ENCODE results near the gene NCDN.

NCDN gene

GRCh38 chr1:35556484-35557117, 998 bp upstream of the NCDN start:
- Histone ChIP-seq H3K27me3 (ENCODE audit: control insufficient read depth, insufficient read depth, low read length) (no peaks in the 10 kb centered on the region), H3K4me3 (ENCODE audit: low read length) (peak overlapping the region; percentile 80), H3K9me3 (ENCODE audit: control insufficient read depth, low read length) (no peaks in the 10 kb centered on the region), H3K9ac (ENCODE audit: low read length) (peak overlapping the region; percentile 85), H3K4me1 (ENCODE audit: control insufficient read depth, insufficient read depth, low read length) (peaks cover 49% of the 10 kb centered on the region), H3K36me3 (ENCODE audit: control insufficient read depth, insufficient read depth, low read length) (no peaks in the 10 kb centered on the region)

- H3K9me3 ChIP-seq (ENCODE audit: control insufficient read depth, low read length): no peaks in the 10 kb centered on the region
- H3K9ac ChIP-seq (ENCODE audit: low read length): peak within 1 kb of the TSS; percentile 85
- H3K4me1 ChIP-seq (ENCODE audit: control insufficient read depth, insufficient read depth, low read length): peaks cover 49% of the 10 kb centered on the region
- no peaks in the 10 kb centered on the region for H3K27me3 ChIP-seq (ENCODE audit: control insufficient read depth, insufficient read depth, low read length)
- peak within 1 kb of the TSS; percentile 80 for H3K4me3 ChIP-seq (ENCODE audit: low read length)
- H3K36me3 ChIP-seq (ENCODE audit: control insufficient read depth, insufficient read depth, low read length): no peaks in the 10 kb centered on the region
Observed at GRCh38 chr1:35557118-35557610, 435 bp upstream of the NCDN start, which contains the start of gene KIAA0319L. Gene KIAA0319L (minus strand): TSS chr1:35557403. CDS start chr1:35554491, 2,912 bp downstream.

DNA sequence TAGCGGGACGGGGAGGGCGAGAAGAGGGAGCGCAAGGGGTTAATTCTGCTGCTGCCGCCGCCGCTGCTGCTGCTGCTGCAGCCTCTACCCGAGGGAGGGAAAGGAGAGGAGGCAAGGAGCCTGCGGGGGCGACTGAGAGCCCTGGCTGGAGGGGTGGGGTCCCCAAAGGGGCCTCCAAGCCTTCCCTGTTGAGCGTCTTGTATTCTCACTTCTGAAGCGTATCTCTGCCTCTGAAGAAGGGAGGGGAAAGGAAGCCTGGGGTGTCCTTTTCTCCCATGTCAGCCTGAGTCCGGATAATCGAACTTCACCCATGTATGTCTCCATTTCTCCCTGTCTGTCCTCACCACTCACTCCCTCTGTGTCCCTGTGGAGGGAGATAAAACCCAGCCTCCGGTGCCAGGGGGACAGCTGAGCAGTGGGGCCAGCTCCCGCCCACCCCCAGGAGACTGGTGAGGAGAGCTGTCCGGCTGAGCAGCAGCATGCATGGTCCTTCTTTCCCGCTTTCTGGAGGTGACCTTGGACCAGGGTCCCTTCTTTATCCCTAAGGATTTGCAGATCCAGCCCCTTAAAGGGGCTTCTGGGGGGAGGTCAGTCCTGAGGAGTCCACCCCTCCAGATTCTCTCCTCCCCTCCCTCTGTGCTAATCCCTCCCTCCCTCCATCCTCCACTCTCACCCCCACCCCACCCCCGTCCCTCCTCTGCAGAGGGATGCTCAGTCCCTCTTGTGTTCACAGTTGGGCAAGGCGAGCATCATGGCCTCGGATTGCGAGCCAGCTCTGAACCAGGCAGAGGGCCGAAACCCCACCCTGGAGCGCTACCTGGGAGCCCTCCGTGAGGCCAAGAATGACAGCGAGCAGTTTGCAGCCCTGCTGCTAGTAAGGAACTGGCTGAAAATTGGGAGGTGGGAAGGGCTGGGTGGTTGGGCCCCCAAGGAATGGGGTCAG, 1.0 kb downstream of the NCDN start:
- no peaks in the 10 kb centered on the region for H3K36me3 ChIP-seq (ENCODE audit: control insufficient read depth, insufficient read depth, low read length)
- no peaks in the 10 kb centered on the region for H3K27me3 ChIP-seq (ENCODE audit: control insufficient read depth, insufficient read depth, low read length)
- peaks cover 47% of the 10 kb centered on the region for H3K4me1 ChIP-seq (ENCODE audit: control insufficient read depth, insufficient read depth, low read length)
- peak overlapping the region; percentile 80 for H3K4me3 ChIP-seq (ENCODE audit: low read length)
- peak overlapping the region; percentile 85 for H3K9ac ChIP-seq (ENCODE audit: low read length)
- H3K9me3 ChIP-seq (ENCODE audit: control insufficient read depth, low read length): no peaks in the 10 kb centered on the region

DNA sequence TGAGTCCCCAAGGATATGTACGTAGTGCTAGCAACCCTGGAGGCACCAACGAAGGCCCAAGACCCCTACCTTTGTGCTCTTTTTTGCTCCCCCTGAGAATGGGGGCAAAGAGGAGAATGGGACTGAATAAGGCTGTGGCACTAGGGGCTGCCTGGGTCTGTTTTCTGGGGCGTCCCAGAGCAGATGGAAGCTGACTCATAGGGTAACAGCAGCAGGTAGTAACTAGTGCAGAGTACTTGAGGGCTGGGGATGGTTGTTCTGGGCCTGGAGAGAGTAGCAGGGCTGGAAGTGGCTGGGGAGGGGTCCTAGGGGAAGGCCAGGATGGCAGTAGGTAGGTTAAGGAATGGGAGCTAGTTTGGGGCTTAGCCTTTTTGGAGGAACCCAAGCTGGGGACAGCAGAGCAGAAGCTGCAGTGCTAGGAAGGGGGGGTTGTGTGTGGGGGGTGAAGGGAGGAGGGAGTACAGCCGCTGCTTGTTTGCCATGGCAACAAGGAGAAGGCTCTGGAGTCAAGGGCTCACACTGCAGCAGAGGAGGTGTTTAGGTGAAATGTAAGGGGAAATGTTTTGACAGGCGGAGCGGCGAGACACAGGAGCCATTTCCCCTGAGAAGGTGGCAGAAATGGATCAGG, 1.8 kb downstream of the NCDN start:
- H3K36me3 ChIP-seq (ENCODE audit: control insufficient read depth, insufficient read depth, low read length): no peaks in the 10 kb centered on the region
- no peak overlapping the region for H3K4me3 ChIP-seq (ENCODE audit: low read length)
- peaks cover 39% of the 10 kb centered on the region for H3K4me1 ChIP-seq (ENCODE audit: control insufficient read depth, insufficient read depth, low read length)
- H3K27me3 ChIP-seq (ENCODE audit: control insufficient read depth, insufficient read depth, low read length): no peaks in the 10 kb centered on the region
- no peaks in the 10 kb centered on the region for H3K9me3 ChIP-seq (ENCODE audit: control insufficient read depth, low read length)
- H3K9ac ChIP-seq (ENCODE audit: low read length): no peak overlapping the region

DNA sequence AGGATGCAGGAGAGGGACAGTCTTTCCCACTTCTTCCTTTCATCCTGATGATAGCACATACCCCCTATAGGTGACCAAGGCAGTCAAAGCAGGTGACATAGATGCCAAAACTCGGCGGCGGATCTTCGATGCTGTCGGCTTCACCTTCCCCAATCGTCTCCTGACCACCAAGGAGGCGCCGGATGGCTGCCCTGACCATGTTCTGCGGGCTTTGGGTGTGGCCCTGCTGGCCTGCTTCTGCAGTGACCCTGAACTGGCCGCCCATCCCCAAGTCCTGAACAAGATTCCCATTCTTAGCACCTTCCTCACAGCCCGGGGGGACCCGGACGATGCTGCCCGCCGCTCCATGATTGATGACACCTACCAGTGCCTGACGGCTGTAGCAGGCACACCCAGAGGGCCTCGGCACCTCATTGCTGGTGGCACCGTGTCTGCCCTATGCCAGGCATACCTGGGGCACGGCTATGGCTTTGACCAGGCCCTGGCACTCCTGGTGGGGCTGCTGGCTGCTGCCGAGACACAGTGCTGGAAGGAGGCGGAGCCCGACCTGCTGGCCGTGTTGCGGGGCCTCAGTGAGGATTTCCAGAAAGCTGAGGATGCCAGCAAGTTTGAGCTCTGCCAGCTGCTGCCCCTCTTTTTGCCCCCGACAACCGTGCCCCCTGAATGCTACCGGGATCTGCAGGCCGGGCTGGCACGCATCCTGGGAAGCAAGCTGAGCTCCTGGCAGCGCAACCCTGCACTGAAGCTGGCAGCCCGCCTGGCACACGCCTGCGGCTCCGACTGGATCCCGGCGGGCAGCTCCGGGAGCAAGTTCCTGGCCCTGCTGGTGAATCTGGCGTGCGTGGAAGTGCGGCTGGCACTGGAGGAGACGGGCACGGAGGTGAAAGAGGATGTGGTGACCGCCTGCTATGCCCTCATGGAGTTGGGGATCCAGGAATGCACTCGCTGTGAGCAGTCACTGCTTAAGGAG, 2.9 kb downstream of the NCDN start:
- Histone ChIP-seq H3K27me3 (ENCODE audit: control insufficient read depth, insufficient read depth, low read length) (no peaks in the 10 kb centered on the region), H3K9ac (ENCODE audit: low read length) (no peak overlapping the region), H3K4me1 (ENCODE audit: control insufficient read depth, insufficient read depth, low read length) (peaks cover 28% of the 10 kb centered on the region), H3K4me3 (ENCODE audit: low read length) (no peak overlapping the region), H3K36me3 (ENCODE audit: control insufficient read depth, insufficient read depth, low read length) (no peaks in the 10 kb centered on the region), H3K9me3 (ENCODE audit: control insufficient read depth, low read length) (no peaks in the 10 kb centered on the region)

GRCh38 chr1:35561297-35561971, 3.8 kb downstream of the NCDN start:
- no peak overlapping the region for H3K9ac ChIP-seq (ENCODE audit: low read length)
- no peaks in the 10 kb centered on the region for H3K9me3 ChIP-seq (ENCODE audit: control insufficient read depth, low read length)
- peaks cover 23% of the 10 kb centered on the region for H3K4me1 ChIP-seq (ENCODE audit: control insufficient read depth, insufficient read depth, low read length)
- H3K27me3 ChIP-seq (ENCODE audit: control insufficient read depth, insufficient read depth, low read length): no peaks in the 10 kb centered on the region
- H3K36me3 ChIP-seq (ENCODE audit: control insufficient read depth, insufficient read depth, low read length): no peaks in the 10 kb centered on the region
- H3K4me3 ChIP-seq (ENCODE audit: low read length): no peak overlapping the region

GRCh38 chr1:35561972-35562680, 4.5 kb downstream of the NCDN start:
- Histone ChIP-seq H3K9ac (ENCODE audit: low read length) (no peak overlapping the region), H3K27me3 (ENCODE audit: control insufficient read depth, insufficient read depth, low read length) (no peaks in the 10 kb centered on the region), H3K4me1 (ENCODE audit: control insufficient read depth, insufficient read depth, low read length) (peaks cover 23% of the 10 kb centered on the region), H3K4me3 (ENCODE audit: low read length) (no peak overlapping the region), H3K9me3 (ENCODE audit: control insufficient read depth, low read length) (no peaks in the 10 kb centered on the region), H3K36me3 (ENCODE audit: control insufficient read depth, insufficient read depth, low read length) (no peaks in the 10 kb centered on the region)

DNA sequence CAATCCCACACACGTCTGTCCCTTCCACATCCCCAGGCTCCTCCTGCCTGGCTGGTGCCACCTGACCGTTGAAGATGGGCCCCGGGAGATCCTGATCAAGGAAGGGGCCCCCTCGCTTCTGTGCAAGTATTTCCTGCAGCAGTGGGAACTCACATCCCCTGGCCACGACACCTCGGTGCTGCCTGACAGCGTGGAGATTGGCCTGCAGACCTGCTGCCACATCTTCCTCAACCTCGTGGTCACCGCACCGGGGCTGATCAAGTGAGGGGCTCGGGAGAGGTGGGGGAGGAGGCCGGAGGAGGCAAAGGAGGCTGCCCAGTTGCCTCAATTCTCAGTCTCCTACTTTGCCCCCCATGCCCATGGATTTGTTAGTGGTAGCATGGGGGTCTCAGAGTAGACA, 5.6 kb downstream of the NCDN start:
- Histone ChIP-seq H3K4me1 (ENCODE audit: control insufficient read depth, insufficient read depth, low read length) (peaks cover 19% of the 10 kb centered on the region), H3K36me3 (ENCODE audit: control insufficient read depth, insufficient read depth, low read length) (no peaks in the 10 kb centered on the region), H3K4me3 (ENCODE audit: low read length) (no peak overlapping the region), H3K9ac (ENCODE audit: low read length) (no peak overlapping the region), H3K9me3 (ENCODE audit: control insufficient read depth, low read length) (no peaks in the 10 kb centered on the region), H3K27me3 (ENCODE audit: control insufficient read depth, insufficient read depth, low read length) (no peaks in the 10 kb centered on the region)

DNA sequence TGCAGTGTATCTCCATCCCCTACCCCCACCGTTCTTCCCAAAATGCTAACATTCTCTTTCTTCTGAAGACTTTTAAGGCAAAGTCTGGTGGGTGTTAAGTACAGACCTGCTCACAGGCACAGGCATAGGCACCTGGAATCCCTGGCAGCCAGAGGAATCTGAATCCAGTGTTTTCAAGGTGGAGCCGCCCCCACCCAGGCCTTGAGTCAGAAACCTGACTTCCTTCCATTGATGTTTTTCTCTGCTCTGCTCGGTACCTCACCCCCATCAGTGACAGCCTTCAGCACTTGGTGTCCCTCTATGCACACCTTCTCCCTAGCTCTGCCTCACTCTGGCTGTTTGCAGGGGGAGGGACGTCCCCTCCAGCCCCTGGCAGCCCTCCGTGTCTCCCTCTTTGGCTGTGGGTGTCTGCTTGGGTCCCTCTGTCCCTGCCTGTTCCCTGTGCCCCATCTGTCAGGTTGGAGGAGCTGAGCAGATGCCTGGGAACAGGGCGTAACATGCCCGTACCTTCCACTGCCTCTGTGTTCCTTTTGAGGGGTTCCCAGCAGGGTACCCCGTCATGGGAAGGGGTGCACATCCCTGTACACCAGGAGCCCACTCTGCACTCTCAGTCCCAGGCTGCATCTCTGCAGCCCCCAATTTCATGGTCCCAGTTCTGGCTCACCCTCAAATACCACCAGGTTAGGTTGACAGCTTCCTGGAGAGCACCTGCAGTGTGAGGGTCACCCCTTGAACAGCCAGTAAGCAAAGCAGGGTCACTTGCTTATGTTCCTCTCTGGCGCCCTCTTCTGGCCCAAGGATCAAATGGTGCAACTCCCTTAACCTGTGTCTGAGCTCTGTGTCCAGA, 6.7 kb downstream of the NCDN start:
- H3K4me1 ChIP-seq (ENCODE audit: control insufficient read depth, insufficient read depth, low read length): peaks cover 12% of the 10 kb centered on the region
- H3K27me3 ChIP-seq (ENCODE audit: control insufficient read depth, insufficient read depth, low read length): no peaks in the 10 kb centered on the region
- no peak overlapping the region for H3K9ac ChIP-seq (ENCODE audit: low read length)
- H3K36me3 ChIP-seq (ENCODE audit: control insufficient read depth, insufficient read depth, low read length): no peaks in the 10 kb centered on the region
- no peaks in the 10 kb centered on the region for H3K9me3 ChIP-seq (ENCODE audit: control insufficient read depth, low read length)
- H3K4me3 ChIP-seq (ENCODE audit: low read length): no peak overlapping the region
